H9 (cell line): ENCODE measurements around the gene TTC28. TPM values are rescaled to one million over a fixed set of nuclear protein-coding genes. Genes with fewer than 3 reads are reported as not detected.

Source experiments
- DNase-seq: peaks from one replicate; pipeline ENCODE4 v3.0.0-alpha.2; 2017
- H2AFZ ChIP-seq: one replicate; pipeline ENCODE4 v1.6.1; 2013; ENCODE audit warnings: mild to moderate bottlenecking, low read length, control low read depth, moderate library complexity
- H2AK5ac ChIP-seq: 2 replicates; pipeline ENCODE4 v1.6.1; 2013; ENCODE audit warnings: low read length, control low read depth, mixed read lengths; ENCODE audit not compliant: insufficient read length
- H2BK120ac ChIP-seq: one replicate; pipeline ENCODE4 v1.6.1; 2013; ENCODE audit warnings: low read depth, mild to moderate bottlenecking, low read length, control low read depth, inconsistent platforms; ENCODE audit not compliant: poor library complexity, severe bottlenecking
- H2BK12ac ChIP-seq: 2 replicates; pipeline ENCODE4 v1.6.1; 2013; ENCODE audit warnings: low read length, control low read depth, mixed read lengths, low read depth; ENCODE audit not compliant: insufficient read length
- H2BK15ac ChIP-seq: 2 replicates; pipeline ENCODE4 v1.6.1; 2013; ENCODE audit warnings: low read depth, low read length, control low read depth
- H2BK20ac ChIP-seq: one replicate; pipeline ENCODE4 v1.6.1; 2013; ENCODE audit warnings: low read depth, mild to moderate bottlenecking, low read length, control low read depth, inconsistent platforms; ENCODE audit not compliant: poor library complexity, severe bottlenecking
- H2BK5ac ChIP-seq: 2 replicates; pipeline ENCODE4 v1.6.1; 2013; ENCODE audit warnings: low read length, control low read depth, mixed read lengths; ENCODE audit not compliant: insufficient read length
- H3K14ac ChIP-seq: 2 replicates; pipeline ENCODE4 v1.6.1; 2013; ENCODE audit warnings: low read length, control low read depth; ENCODE audit not compliant: insufficient read depth
- H3K18ac ChIP-seq: 2 replicates; pipeline ENCODE4 v1.6.1; 2013; ENCODE audit warnings: low read depth, mild to moderate bottlenecking, mixed read lengths, low read length, control low read depth; ENCODE audit not compliant: insufficient read length
- H3K23ac ChIP-seq: 2 replicates; pipeline ENCODE4 v1.6.1; 2013; ENCODE audit warnings: low read length, control low read depth, mixed read lengths, low read depth; ENCODE audit not compliant: insufficient read length
- H3K23me2 ChIP-seq: 2 replicates; pipeline ENCODE4 v1.6.1; 2013; ENCODE audit warnings: low read depth, mild to moderate bottlenecking, mixed read lengths, low read length, control low read depth; ENCODE audit not compliant: insufficient read length, poor library complexity, severe bottlenecking
- H3K27ac ChIP-seq: 2 replicates; pipeline ENCODE4 v1.5.1; 2013; ENCODE audit warnings: low read length, control low read depth, mixed read lengths, low read depth; ENCODE audit not compliant: insufficient read length
- H3K27me3 ChIP-seq: 2 replicates; pipeline ENCODE4 v1.6.1; 2013; ENCODE audit warnings: low read length, control low read depth, inconsistent platforms; ENCODE audit not compliant: insufficient read depth
- H3K4ac ChIP-seq: 2 replicates; pipeline ENCODE4 v1.6.1; 2013; ENCODE audit warnings: low read depth, mild to moderate bottlenecking, control low read depth, inconsistent platforms, low read length, moderate library complexity
- H3K4me1 ChIP-seq: 2 replicates; pipeline ENCODE4 v1.6.1; 2013; ENCODE audit warnings: low read length, control low read depth, inconsistent platforms; ENCODE audit not compliant: insufficient read depth
- H3K4me2 ChIP-seq: 2 replicates; pipeline ENCODE4 v1.6.1; 2013; ENCODE audit warnings: low read length, control low read depth, mixed read lengths; ENCODE audit not compliant: insufficient read length, insufficient read depth
- H3K56ac ChIP-seq: 2 replicates; pipeline ENCODE4 v1.6.1; 2013; ENCODE audit warnings: low read depth, mild to moderate bottlenecking, mixed read lengths, low read length, control low read depth; ENCODE audit not compliant: insufficient read length
- H3K79me1 ChIP-seq: 2 replicates; pipeline ENCODE4 v1.6.1; 2013; ENCODE audit warnings: low read depth, mild to moderate bottlenecking, moderate library complexity, low read length, control low read depth, inconsistent platforms; ENCODE audit not compliant: insufficient read depth, poor library complexity, severe bottlenecking
- H3K79me2 ChIP-seq: 2 replicates; pipeline ENCODE4 v1.6.1; 2013; ENCODE audit warnings: low read length, control low read depth, inconsistent platforms; ENCODE audit not compliant: insufficient read depth
- H3K9ac ChIP-seq: 2 replicates; pipeline ENCODE4 v1.6.1; 2013; ENCODE audit warnings: low read length, control low read depth, mixed read lengths; ENCODE audit not compliant: insufficient read length; ENCODE audit errors: extremely low read depth
- H3K9me3 ChIP-seq: one replicate; pipeline ENCODE4 v1.6.1; 2013; ENCODE audit warnings: low read depth, low read length, inconsistent platforms; ENCODE audit not compliant: control insufficient read depth
- H3T11ph ChIP-seq: one replicate; pipeline ENCODE4 v1.6.1; 2013; ENCODE audit warnings: mild to moderate bottlenecking, low read length, control low read depth, inconsistent platforms
- H4K20me1 ChIP-seq: one replicate; pipeline ENCODE4 v1.6.1; 2013; ENCODE audit not compliant: control insufficient read depth, insufficient read length, insufficient read depth
- H4K5ac ChIP-seq: 2 replicates; pipeline ENCODE4 v1.6.1; 2013; ENCODE audit warnings: low read depth, mild to moderate bottlenecking, mixed read lengths, low read length, control low read depth; ENCODE audit not compliant: insufficient read length
- H4K8ac ChIP-seq: replicated peaks from 2 replicates; pipeline ENCODE4 v1.6.1; 2013; ENCODE audit warnings: low read length, control low read depth, mixed read lengths, low read depth; ENCODE audit not compliant: insufficient read length
- H4K91ac ChIP-seq: 2 replicates; pipeline ENCODE4 v1.6.1; 2013; ENCODE audit warnings: low read depth, mild to moderate bottlenecking, moderate library complexity, mixed read lengths, low read length, control low read depth; ENCODE audit not compliant: insufficient read length
- H3K27ac Mint-ChIP-seq, 3 experiments: 2 replicates in 2 of 3; 3 replicates in 1 of 3; pipeline ENCODE4 v1.8.0; 2020 to 2021; ENCODE audit warnings: mixed read lengths in 3 of 3, mild to moderate bottlenecking in 1 of 3, moderate library complexity in 1 of 3
- H3K27me3 Mint-ChIP-seq: 2 replicates; pipeline ENCODE4 v1.8.0; 2021; ENCODE audit warnings: low read depth, mild to moderate bottlenecking, moderate library complexity, mixed read lengths
- H3K36me3 Mint-ChIP-seq, 3 experiments: 2 replicates in 2 of 3; 3 replicates in 1 of 3; pipeline ENCODE4 v1.8.0; 2020 to 2021; ENCODE audit warnings: low read depth in 3 of 3, mixed read lengths in 3 of 3; ENCODE audit not compliant: insufficient read depth in 1 of 3
- H3K4me1 Mint-ChIP-seq, 2 experiments: 2 replicates each; pipeline ENCODE4 v1.8.0; 2020; ENCODE audit warnings: mixed read lengths in 2 of 2
- H3K4me3 Mint-ChIP-seq, 2 experiments: 2 replicates in 1 of 2; 3 replicates in 1 of 2; pipeline ENCODE4 v1.8.0; 2020 to 2021; ENCODE audit warnings: mild to moderate bottlenecking in 2 of 2, mixed read lengths in 2 of 2, moderate library complexity in 1 of 2
- H3K9me3 Mint-ChIP-seq, 2 experiments: 2 replicates in 1 of 2; 3 replicates in 1 of 2; pipeline ENCODE4 v1.8.0; 2020; ENCODE audit warnings: mild to moderate bottlenecking in 2 of 2, mixed read lengths in 2 of 2, moderate library complexity in 1 of 2
- CTCF ChIP-seq: fragments of 200-600 bp; sonication (generic); conservative IDR thresholded peaks from 3 replicates; pipeline ENCODE4 v1.8.0; 2021; ENCODE audit warnings: antibody characterized with exemption, mild to moderate bottlenecking
- WGBS: extraction: QIAGEN DNeasy Blood & Tissue Kit; methylation state at CpG from one replicate; pipeline ENCODE4 v1.1.7; 2013; ENCODE audit warnings: missing lambda C conversion rate, low lambda C conversion rate, mixed read lengths; ENCODE audit not compliant: insufficient read length; ENCODE audit errors: extremely low coverage; 5-methylcytosine and 5-hydroxymethylcytosine counted together
- total RNA-seq: library from RNA; stranded (reverse); gene quantifications from 2 replicates; pipeline ENCODE4 v1.2.1, GENCODE V29; 2021

TTC28 gene
- total RNA-seq, 1 experiment from 2014 or later = 13.6 TPM

DNA sequence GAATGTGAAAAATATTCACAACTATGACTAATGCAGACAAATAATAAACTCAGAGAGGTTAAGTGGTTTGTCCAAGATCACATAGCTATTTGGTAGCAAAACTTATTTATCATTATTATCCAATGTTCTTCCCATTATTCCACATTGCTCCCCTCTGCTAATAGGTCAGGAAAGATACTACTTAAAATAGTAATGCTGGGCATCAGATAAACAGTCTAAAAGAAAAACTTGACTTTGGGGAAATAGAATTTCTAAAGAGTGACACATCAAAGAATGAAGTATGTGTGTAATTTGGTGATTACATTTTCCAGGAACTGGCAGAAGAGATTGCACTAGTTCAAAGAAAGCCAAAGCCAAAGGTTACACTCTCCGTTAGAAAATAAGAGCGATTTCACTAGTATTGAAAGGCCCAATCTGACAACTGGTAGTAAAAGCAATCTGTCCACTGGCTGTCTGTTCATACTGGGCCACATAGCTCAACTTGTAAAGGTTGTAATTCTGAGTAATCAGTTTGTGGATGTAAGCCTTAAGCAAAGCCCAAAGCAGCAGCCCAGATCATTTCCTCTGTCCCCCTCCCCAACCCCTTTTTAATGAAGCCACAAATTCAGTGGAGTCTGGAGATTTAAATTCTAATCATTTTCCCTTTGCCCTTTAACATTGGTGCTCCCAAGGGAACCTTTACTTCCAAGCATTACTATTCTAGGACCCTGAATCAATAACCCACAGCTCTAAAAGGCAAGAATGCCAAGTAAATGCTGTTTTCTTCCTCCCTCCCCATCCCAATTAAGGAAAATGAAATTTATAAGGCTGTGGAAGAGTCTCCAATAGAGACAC, 283.5 kb downstream of the TTC28 start:
- no peak overlapping the region for H4K5ac ChIP-seq
- no peak overlapping the region for H3K27ac ChIP-seq
- peaks cover 7 to 18% (median 11%) of the 10 kb centered on the region in 3 experiments for H3K36me3 Mint-ChIP-seq

More for the DNA sequence above, 283.5 kb downstream of the TTC28 start:
- Histone ChIP-seq H3K4me1 (no peaks in the 10 kb centered on the region), H2BK12ac (no peak overlapping the region), H2BK15ac (no peak overlapping the region), H2AFZ (no peak overlapping the region), H3T11ph (no peak overlapping the region), H2AK5ac (no peak overlapping the region), H3K23ac (no peak overlapping the region), H3K56ac (no peak overlapping the region), H3K4me2 (no peak overlapping the region), H4K20me1 (no peaks in the 10 kb centered on the region), H3K23me2 (no peaks in the 10 kb centered on the region), H3K9ac (no peak overlapping the region), H3K14ac (no peak overlapping the region), H3K27me3 (no peaks in the 10 kb centered on the region), H3K18ac (no peak overlapping the region), H2BK20ac (no peak overlapping the region), H3K9me3 (no peaks in the 10 kb centered on the region), H2BK120ac (no peak overlapping the region), H3K79me2 (no peaks in the 10 kb centered on the region), H3K79me1 (no peaks in the 10 kb centered on the region), H2BK5ac (no peak overlapping the region), H3K4ac (no peak overlapping the region), H4K8ac (no peak overlapping the region), H4K91ac (no peak overlapping the region)
- Mint-ChIP-seq H3K9me3 (peaks cover 18 to 22% of the 10 kb centered on the region in 2 experiments), H3K27me3 (no peaks in the 10 kb centered on the region), H3K27ac (no peak overlapping the region), H3K4me3 (no peak overlapping the region), H3K4me1 (no peaks in the 10 kb centered on the region)
- no peak for TF ChIP-seq CTCF
- no CpG with 5 or more reads among the region's 2 CpGs for WGBS
- DNase-seq = no peak
